GM18519 (cell line): Measurements from ENCODE around the gene MTMR12.

ENCODE experiments used
- ATAC-seq: cut with Tn5 transposase; IDR thresholded peaks from one replicate; pipeline ENCODE4 v1.9.1; 2021; ENCODE audit warnings: mild to moderate bottlenecking, moderate library complexity; ENCODE audit not compliant: unreplicated experiment, low FRiP score

MTMR12 gene

GRCh38 chr5:32207355-32207634 lies 105.4 kb downstream of the MTMR12 start:
- no peak for ATAC-seq

GRCh38 chr5:32206509-32207354 lies 106.0 kb downstream of the MTMR12 start:
- no peak for ATAC-seq

- ATAC-seq, result no peak
Observed at GRCh38 chr5:32206053-32206452, 106.7 kb downstream of the MTMR12 start.

GRCh38 chr5:32202394-32202793 lies 110.3 kb downstream of the MTMR12 start:
- ATAC-seq, result no peak

GRCh38 chr5:32201122-32201753 lies 111.5 kb downstream of the MTMR12 start:
- ATAC-seq, result no peak

- no peak for ATAC-seq
Observed at GRCh38 chr5:32197032-32197431, 115.7 kb downstream of the MTMR12 start.

GRCh38 chr5:32195265-32195664 lies 117.5 kb downstream of the MTMR12 start:
- no peak for ATAC-seq

- no peak for ATAC-seq
Observed at GRCh38 chr5:32193591-32193990, 119.1 kb downstream of the MTMR12 start.

GRCh38 chr5:32190095-32190494 lies 122.6 kb downstream of the MTMR12 start:
- ATAC-seq, result no peak

- ATAC-seq, result no peak
Observed at GRCh38 chr5:32187675-32188074, 125.1 kb downstream of the MTMR12 start.

- ATAC-seq, result no peak
Observed at GRCh38 chr5:32182463-32183063, 130.2 kb downstream of the MTMR12 start.
